Uterus (tissue), 4 donors: ENCODE results near the gene LMO7. TPM values are rescaled to one million over a fixed set of nuclear protein-coding genes. Genes with fewer than 3 reads are reported as not detected.

Experiments used
- DNase-seq, 2 donors: peaks; one replicate each; pipeline ENCODE4 v3.0.0-alpha.2; 2019 to 2020
- H3K27ac ChIP-seq, 2 donors: fragments of 200-600 bp; sonication (generic); 1 replicate in 1 of 2; 2 replicates in 1 of 2; pipeline ENCODE4 v1.5.1; 2016 to 2018
- H3K27me3 ChIP-seq, 2 donors: fragments of 200-600 bp; sonication (generic); one replicate each; pipeline ENCODE4 v1.5.1; 2018 to 2019; ENCODE audit warnings: control low read depth in 1 of 2
- H3K36me3 ChIP-seq, 2 donors: fragments of 200-600 bp; sonication (generic); one replicate each; pipeline ENCODE4 v1.5.1; 2019; ENCODE audit warnings: control low read depth in 1 of 2
- H3K4me1 ChIP-seq, 2 donors: fragments of 200-600 bp; sonication (generic); one replicate each; pipeline ENCODE4 v1.5.1; 2018 to 2019; ENCODE audit warnings: control low read depth in 1 of 2
- H3K4me3 ChIP-seq, 2 donors: fragments of 200-600 bp; sonication (generic); 1 replicate in 1 of 2; 2 replicates in 1 of 2; pipeline ENCODE4 v1.5.1; 2018 to 2019; ENCODE audit warnings: mild to moderate bottlenecking in 1 of 2
- H3K9me3 ChIP-seq, 2 donors: fragments of 200-600 bp; sonication (generic); one replicate each; pipeline ENCODE4 v1.5.1; 2019; ENCODE audit warnings: control low read depth in 1 of 2
- POLR2A ChIP-seq, 2 donors: fragments of 450-650 bp; IDR thresholded peaks; one replicate each; pipeline ENCODE4 v1.6.1; 2016; ENCODE audit warnings: antibody characterized with exemption in 2 of 2, mild to moderate bottlenecking in 1 of 2, moderate library complexity in 1 of 2
- intact Hi-C: fragments of 100-400 bp; cut with DNase I; formaldehyde crosslinking; loops from one replicate; pipeline ENCODE4 v1.15.1; 2023; ENCODE audit warnings: low total_unique reads
- total RNA-seq, 4 donors: library from RNA; depleted of rRNA in 3 of 4; stranded (reverse); fragments of >200 nt in 3 of 4; gene quantifications; one replicate each; pipeline versions ENCODE4 v1.1.0 to v1.2.4, GENCODE V29; 2014 to 2023
- TF ChIP-seq, protein P1 (sequence below), 4 experiments: fragments of 200-600 bp in 2 of 4; fragments of 450-650 bp in 2 of 4; sonication (generic) in 2 of 4; IDR thresholded peaks; one replicate each; pipeline ENCODE4 v1.5.1; 2016 to 2019; ENCODE audit warnings: antibody characterized with exemption in 4 of 4, mild to moderate bottlenecking in 2 of 4, moderate library complexity in 1 of 4
- donor health status: DM: yes; HTN: yes; CAD: no.

The LMO7 gene
- total RNA-seq, 4 donors from 2014 or later, result 2.6 to 55.4 (median 24.2) TPM

DNA sequence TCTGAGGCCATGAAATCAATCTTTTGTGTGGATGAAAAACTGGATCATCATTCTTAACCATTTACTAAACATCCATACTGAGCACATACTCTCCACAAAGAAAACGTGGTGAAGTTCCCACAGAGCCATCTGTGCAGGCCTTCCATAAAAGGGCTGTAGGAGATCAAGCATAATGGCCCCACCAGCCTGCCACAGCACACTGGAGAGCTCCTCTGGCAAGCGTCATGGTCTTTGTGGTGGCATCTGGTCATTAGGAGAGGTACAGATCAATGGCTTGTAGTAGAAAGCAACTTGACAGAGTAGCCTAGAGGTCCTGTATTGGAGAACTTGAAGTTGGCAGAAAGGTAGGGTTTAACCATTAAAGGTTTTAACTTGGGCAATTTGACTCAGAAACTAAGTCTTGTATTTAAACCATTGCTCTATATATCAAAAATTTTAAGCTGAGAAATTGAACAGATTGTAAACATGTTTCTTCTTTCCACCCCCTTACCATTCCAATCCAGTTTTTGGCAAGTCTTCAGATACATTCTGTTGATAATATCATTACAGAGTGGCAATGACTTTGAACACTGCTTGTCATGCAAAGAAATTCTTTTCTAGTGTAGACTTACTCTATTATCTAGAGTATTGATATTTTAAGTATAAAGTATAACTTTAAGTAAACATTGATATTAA lies 128.3 kb downstream of the LMO7 start:
- DNase-seq, result no peak
- no peak overlapping the region for H3K27ac ChIP-seq

DNA sequence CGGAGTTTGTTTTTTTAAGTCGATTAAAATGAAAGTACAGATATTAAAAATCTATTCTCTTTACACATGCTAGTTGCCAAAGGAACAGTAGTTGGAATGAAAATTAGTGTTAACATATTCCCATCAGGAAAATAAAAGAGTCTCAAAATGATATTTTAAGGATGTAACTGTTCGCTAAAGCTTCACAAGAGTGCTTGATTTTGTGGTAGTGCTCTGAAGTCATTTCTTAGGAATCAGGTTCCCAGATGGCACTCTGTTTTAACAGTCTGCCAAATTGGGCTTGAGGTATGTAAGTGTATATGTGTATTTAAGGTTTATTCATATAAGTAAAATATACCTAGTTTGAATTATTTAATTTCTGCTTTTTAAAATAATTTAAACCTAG lies 128.8 kb downstream of the LMO7 start:
- H3K4me3 ChIP-seq, result no peak overlapping the region
- no peaks in the 10 kb centered on the region for H3K36me3 ChIP-seq
- H3K9me3 ChIP-seq, result no peaks in the 10 kb centered on the region
- H3K4me1 ChIP-seq, result peaks cover 0 to 8% of the 10 kb centered on the region in 2 donors
- intact Hi-C loops, result no loop called here
- H3K27me3 ChIP-seq, result no peaks in the 10 kb centered on the region
- DNase-seq, result no peak
- H3K27ac ChIP-seq, result no peak overlapping the region
- TF ChIP-seq POLR2A (IDR thresholded peaks at IDR 0.05), result no peak
- TF ChIP-seq, protein P1, sequence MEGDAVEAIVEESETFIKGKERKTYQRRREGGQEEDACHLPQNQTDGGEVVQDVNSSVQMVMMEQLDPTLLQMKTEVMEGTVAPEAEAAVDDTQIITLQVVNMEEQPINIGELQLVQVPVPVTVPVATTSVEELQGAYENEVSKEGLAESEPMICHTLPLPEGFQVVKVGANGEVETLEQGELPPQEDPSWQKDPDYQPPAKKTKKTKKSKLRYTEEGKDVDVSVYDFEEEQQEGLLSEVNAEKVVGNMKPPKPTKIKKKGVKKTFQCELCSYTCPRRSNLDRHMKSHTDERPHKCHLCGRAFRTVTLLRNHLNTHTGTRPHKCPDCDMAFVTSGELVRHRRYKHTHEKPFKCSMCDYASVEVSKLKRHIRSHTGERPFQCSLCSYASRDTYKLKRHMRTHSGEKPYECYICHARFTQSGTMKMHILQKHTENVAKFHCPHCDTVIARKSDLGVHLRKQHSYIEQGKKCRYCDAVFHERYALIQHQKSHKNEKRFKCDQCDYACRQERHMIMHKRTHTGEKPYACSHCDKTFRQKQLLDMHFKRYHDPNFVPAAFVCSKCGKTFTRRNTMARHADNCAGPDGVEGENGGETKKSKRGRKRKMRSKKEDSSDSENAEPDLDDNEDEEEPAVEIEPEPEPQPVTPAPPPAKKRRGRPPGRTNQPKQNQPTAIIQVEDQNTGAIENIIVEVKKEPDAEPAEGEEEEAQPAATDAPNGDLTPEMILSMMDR (IDR thresholded peaks at IDR 0.05), result no peak

More for the DNA sequence above, 128.3 kb downstream of the LMO7 start:
- intact Hi-C loops, result no loop called here
- Histone ChIP-seq H3K27me3 (no peaks in the 10 kb centered on the region), H3K4me3 (no peak overlapping the region), H3K36me3 (no peaks in the 10 kb centered on the region), H3K4me1 (peaks cover 0 to 3% of the 10 kb centered on the region in 2 donors), H3K9me3 (no peaks in the 10 kb centered on the region)
- TF ChIP-seq, protein P1 (IDR thresholded peaks at IDR 0.05), result no peak
- no peak for TF ChIP-seq POLR2A (IDR thresholded peaks at IDR 0.05)

DNA sequence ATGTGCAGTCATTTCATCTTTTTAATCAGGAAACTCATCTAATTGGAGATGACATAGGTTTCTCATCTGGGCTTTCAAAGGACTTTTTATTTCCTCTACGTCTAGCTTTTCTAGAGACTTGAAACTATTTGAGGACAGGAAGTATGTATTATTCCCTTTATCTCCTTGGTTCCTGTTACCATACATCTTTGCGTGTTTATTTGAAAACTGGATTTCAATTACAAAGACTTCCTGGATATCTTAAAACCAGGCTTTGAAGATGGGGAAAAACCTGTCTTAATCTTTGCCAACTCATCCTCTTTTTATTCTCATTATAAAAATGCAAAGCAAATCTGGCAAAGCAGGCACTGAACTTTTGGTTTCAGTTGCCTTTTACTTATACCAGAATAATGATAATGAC lies 130.5 kb downstream of the LMO7 start:
- H3K4me1 ChIP-seq, result peaks cover 0 to 8% of the 10 kb centered on the region in 2 donors
- no peak for DNase-seq
- TF ChIP-seq, protein P1 (IDR thresholded peaks at IDR 0.05), result no peak
- H3K27ac ChIP-seq, result no peak overlapping the region
- H3K9me3 ChIP-seq, result no peaks in the 10 kb centered on the region
- H3K4me3 ChIP-seq, result no peak overlapping the region
- no peaks in the 10 kb centered on the region for H3K27me3 ChIP-seq
- H3K36me3 ChIP-seq, result no peaks in the 10 kb centered on the region
- intact Hi-C loops, result no loop called here

DNA sequence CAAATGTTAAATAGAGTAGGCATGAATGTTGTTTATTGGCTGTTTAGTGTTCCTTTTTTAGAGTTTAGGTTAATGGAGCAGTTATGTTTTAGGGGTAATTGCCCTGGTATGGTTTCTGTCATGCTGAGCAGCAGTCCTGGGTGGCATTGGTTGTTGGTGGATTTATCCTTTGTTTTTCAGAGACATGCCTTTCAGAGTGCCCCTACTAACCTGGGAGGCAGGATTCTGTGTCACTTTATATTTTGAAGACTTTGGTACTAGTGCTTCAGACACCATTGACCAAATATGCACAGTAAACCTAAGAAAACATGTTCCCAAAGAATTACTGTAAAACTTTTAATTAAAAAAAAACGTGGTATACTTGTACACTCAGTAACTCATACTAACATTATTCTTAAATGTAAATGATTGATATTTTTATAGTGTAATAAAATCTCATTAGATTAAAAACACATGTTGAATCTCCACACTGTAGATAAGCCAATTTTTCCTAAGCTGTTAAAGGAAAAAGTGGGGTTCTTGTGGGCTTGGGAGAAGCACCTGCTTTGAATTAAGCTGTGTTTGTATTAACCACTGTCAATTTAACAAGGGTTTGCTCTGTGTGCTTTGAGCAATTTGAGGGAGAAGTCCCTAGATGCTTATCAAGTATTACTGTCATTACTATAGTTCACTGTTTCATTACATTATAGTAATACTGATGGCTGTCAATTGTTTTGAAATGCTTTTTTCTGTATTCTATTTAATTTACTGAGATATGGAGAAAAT lies 133.2 kb downstream of the LMO7 start:
- H3K27me3 ChIP-seq, result no peaks in the 10 kb centered on the region
- no peaks in the 10 kb centered on the region for H3K36me3 ChIP-seq
- no peak overlapping the region for H3K27ac ChIP-seq
- no peak for DNase-seq
- TF ChIP-seq POLR2A (IDR thresholded peaks at IDR 0.05), result no peak
- TF ChIP-seq, protein P1 (IDR thresholded peaks at IDR 0.05), result no peak
- H3K4me1 ChIP-seq, result peaks cover 0 to 8% of the 10 kb centered on the region in 2 donors
- intact Hi-C loops, result no loop called here
- no peaks in the 10 kb centered on the region for H3K9me3 ChIP-seq
- H3K4me3 ChIP-seq, result no peak overlapping the region

DNA sequence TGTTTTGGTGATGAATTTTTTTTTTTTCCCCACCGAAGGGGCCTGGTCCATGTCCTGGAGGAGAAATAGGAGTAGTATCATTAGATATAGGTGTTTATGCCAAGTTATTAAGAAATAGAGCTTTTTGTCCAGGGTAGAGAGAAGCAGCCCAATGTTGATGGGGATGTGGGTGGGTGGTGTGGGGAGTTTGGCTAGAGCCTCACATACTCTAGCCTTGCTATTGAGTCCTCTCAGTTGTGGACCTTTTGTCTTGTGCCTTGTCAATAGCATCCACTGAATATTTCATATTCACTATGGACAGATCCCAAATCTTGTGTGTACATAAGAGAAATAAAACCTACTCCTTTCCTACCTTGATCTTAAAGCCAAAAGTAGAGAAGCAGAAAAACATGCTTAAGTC lies 134.0 kb downstream of the LMO7 start:
- H3K27ac ChIP-seq, result no peak overlapping the region
- H3K4me1 ChIP-seq, result peaks cover 0 to 8% of the 10 kb centered on the region in 2 donors
- no peaks in the 10 kb centered on the region for H3K27me3 ChIP-seq
- H3K36me3 ChIP-seq, result no peaks in the 10 kb centered on the region
- H3K9me3 ChIP-seq, result no peaks in the 10 kb centered on the region
- DNase-seq, result no peak
- H3K4me3 ChIP-seq, result no peak overlapping the region
- intact Hi-C loops, result no loop called here
- no peak for TF ChIP-seq POLR2A (IDR thresholded peaks at IDR 0.05)
- TF ChIP-seq, protein P1 (IDR thresholded peaks at IDR 0.05), result no peak
